BE2C (cell line): ENCODE results near the gene ASCL5.

Experiments
- DNase-seq: peaks from one replicate; pipeline ENCODE4 v3.0.0-alpha.2; 2020
- H3K27me3 ChIP-seq: fragments of 250-450 bp; sonication (Bioruptor Pico); 2 replicates; pipeline ENCODE4 v1.5.1; 2020; ENCODE audit warnings: mild to moderate bottlenecking
- H3K36me3 ChIP-seq: fragments of 250-450 bp; sonication (Bioruptor Pico); 2 replicates; pipeline ENCODE4 v1.5.1; 2020; ENCODE audit warnings: mild to moderate bottlenecking
- H3K4me1 ChIP-seq: fragments of 250-450 bp; sonication (Bioruptor Pico); 2 replicates; pipeline ENCODE4 v1.5.1; 2020
- H3K4me3 ChIP-seq: 2 replicates; pipeline ENCODE4 v1.5.1; 2011; ENCODE audit warnings: low read depth, low read length
- H3K9me3 ChIP-seq: fragments of 250-450 bp; sonication (Bioruptor Pico); 2 replicates; pipeline ENCODE4 v1.5.1; 2020
- TF ChIP-seq, protein P1 (sequence below): IDR thresholded peaks from 2 replicates; pipeline ENCODE4 v1.5.1; 2012; ENCODE audit warnings: mild to moderate bottlenecking, low read depth, low read length

Gene ASCL5

GRCh38 chr1:201155354-201155753 lies 28.4 kb upstream of the ASCL5 start:
- Histone ChIP-seq H3K4me3 (no peak overlapping the region), H3K9me3 (no peaks in the 10 kb centered on the region), H3K4me1 (peaks cover 5% of the 10 kb centered on the region), H3K36me3 (0 out of 2 replicates have a peak, but pooled peaks cover 11% of the 10 kb centered on the region), H3K27me3 (no peaks in the 10 kb centered on the region)
- no peak for DNase-seq
- TF ChIP-seq, protein P1, sequence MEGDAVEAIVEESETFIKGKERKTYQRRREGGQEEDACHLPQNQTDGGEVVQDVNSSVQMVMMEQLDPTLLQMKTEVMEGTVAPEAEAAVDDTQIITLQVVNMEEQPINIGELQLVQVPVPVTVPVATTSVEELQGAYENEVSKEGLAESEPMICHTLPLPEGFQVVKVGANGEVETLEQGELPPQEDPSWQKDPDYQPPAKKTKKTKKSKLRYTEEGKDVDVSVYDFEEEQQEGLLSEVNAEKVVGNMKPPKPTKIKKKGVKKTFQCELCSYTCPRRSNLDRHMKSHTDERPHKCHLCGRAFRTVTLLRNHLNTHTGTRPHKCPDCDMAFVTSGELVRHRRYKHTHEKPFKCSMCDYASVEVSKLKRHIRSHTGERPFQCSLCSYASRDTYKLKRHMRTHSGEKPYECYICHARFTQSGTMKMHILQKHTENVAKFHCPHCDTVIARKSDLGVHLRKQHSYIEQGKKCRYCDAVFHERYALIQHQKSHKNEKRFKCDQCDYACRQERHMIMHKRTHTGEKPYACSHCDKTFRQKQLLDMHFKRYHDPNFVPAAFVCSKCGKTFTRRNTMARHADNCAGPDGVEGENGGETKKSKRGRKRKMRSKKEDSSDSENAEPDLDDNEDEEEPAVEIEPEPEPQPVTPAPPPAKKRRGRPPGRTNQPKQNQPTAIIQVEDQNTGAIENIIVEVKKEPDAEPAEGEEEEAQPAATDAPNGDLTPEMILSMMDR = no peak

DNA sequence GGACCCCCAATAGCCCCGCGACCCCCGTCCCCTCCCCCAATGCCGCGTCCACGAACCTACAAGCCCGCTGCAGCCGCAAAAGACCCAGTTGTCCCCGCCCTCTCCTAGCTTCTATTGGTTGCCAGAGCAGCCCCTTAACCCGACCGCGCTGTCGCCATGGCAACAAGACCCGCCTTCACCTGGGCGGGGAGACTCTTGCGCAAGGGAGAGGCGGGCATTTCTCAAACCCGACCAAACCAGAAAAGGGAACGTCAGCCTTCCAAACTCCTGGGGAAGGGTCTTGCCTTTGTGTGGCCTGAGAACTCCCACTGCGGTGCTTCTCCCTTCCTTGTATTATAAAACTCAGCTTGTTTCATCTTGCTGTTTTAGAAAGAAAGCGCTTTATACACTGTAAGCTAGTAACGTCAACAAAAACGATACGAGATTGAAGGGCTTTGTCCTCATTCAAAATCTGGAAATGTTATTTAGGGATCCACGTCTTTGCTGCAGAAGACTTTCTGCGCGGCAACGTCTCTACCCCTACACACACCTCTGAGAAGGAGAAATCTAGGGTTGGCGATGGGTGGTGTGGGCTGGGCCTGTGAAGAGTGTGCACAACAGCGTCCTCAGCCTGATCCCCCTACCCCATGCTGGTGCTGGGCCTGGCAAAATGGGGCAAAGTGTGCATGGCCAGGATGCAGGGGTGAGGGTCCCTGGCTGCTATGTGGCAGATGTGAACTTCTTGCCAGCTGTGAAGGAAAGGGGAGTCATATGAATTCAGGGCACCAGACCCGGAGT lies 27.6 kb upstream of the ASCL5 start, which contains the start of gene TMEM9:
Gene TMEM9 (minus strand): TSS at position 86 of the 777 bp plus-strand sequence. CDS start 551 bp downstream, outside the sequence.
- Histone ChIP-seq H3K27me3 (no peaks in the 10 kb centered on the region), H3K4me3 (peak within 1 kb of the TSS; percentile 90), H3K36me3 (0 out of 2 replicates have a peak, but pooled peaks cover 11% of the 10 kb centered on the region), H3K9me3 (no peaks in the 10 kb centered on the region), H3K4me1 (peaks cover 5% of the 10 kb centered on the region)
- TF ChIP-seq, protein P1 = no peak
- peak; percentile 99 for DNase-seq

- Histone ChIP-seq H3K4me1 (peaks cover 5% of the 10 kb centered on the region), H3K4me3 (peak overlapping the region; percentile 90), H3K27me3 (no peaks in the 10 kb centered on the region), H3K9me3 (no peaks in the 10 kb centered on the region), H3K36me3 (peaks cover 16% of the 10 kb centered on the region; the same call in 1 of the 2 replicates)
- no peak for DNase-seq
- TF ChIP-seq, protein P1 = no peak
Measured at GRCh38 chr1:201153474-201154388, 26.7 kb upstream of the ASCL5 start.

- H3K4me3 ChIP-seq = no peak overlapping the region
- no peaks in the 10 kb centered on the region for H3K27me3 ChIP-seq
- no peaks in the 10 kb centered on the region for H3K9me3 ChIP-seq
- H3K4me1 ChIP-seq = no peaks in the 10 kb centered on the region
- DNase-seq = peak; percentile 34
- TF ChIP-seq, protein P1 = peak; percentile 68
- H3K36me3 ChIP-seq = peaks cover 48% of the 10 kb centered on the region
Measured at GRCh38 chr1:201149400-201149799, 22.4 kb upstream of the ASCL5 start.

DNA sequence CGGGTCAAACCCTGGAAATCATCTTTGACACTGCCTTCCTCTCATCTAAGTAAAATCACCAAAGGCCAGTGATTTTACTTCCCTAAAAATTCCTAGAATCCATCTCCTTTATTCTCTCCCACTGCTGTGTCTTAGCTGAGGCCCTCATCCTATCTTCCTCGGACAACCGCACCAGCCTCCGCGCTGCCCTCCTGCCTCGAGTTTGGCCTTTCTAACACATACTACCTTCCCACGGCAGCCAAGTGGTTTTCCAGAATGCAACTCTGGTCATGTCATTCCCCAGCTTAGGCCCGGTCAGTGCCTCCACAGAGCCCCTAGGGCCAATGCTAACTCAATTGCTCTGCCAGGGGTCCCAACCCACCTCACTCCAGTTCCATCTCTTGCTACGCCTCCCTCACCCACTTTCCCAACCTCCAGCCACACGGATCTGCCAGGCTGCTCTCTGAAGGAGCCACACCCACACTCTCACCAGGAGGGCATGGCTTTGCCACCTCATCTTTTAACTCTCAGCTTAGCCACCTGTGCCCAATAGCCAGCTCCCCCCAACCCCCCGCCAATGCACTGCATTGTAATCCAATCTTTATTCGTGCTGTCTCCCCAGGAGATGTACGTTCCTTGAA lies 20.5 kb upstream of the ASCL5 start:
- no peaks in the 10 kb centered on the region for H3K4me1 ChIP-seq
- no peaks in the 10 kb centered on the region for H3K9me3 ChIP-seq
- H3K4me3 ChIP-seq = no peak overlapping the region
- TF ChIP-seq, protein P1 = no peak
- DNase-seq = no peak
- H3K27me3 ChIP-seq = no peaks in the 10 kb centered on the region
- peaks cover 66% of the 10 kb centered on the region for H3K36me3 ChIP-seq
